ENCODE results near the gene EDC3. TPM values are rescaled to one million over a fixed set of nuclear protein-coding genes. Genes with fewer than 3 reads are reported as not detected.

EDC3 gene
- total RNA-seq, 2 donors from 2014 or later, result 20.6 to 36.8 TPM

GRCh38 chr15:74655424-74655823 lies 40.4 kb downstream of the EDC3 start:
- H3K4me3 ChIP-seq, result no peak overlapping the region
- H3K4me1 ChIP-seq (replicated peaks), result peaks cover 4% of the 10 kb centered on the region

GRCh38 chr15:74653426-74654102 lies 42.3 kb downstream of the EDC3 start:
- Histone ChIP-seq H3K4me3 (no peak overlapping the region), H3K36me3 (no peaks in the 10 kb centered on the region), H3K27ac (no peak overlapping the region), H3K9me3 (no peaks in the 10 kb centered on the region), H3K4me1 (replicated peaks) (peaks cover 4% of the 10 kb centered on the region), H3K27me3 (replicated peaks; ENCODE audit: insufficient read depth) (no peaks in the 10 kb centered on the region)
- DNase-seq (ENCODE audit: low spot score), result no peak
- TF ChIP-seq POLR2A (IDR thresholded peaks at IDR 0.05) (no peak), CTCF (IDR thresholded peaks at IDR 0.05) (no peak), POLR2AphosphoS5 (IDR thresholded peaks at IDR 0.05) (no peak)
- intact Hi-C loops (cut with DNase I), result no loop called here
- WGBS, result 78% methylated on average over 7 of the region's 7 CpGs

More at GRCh38 chr15:74655424-74655823, 40.4 kb downstream of the EDC3 start:
- DNase-seq (ENCODE audit: low spot score), result no peak
- H3K36me3 ChIP-seq, result no peaks in the 10 kb centered on the region
- H3K9me3 ChIP-seq, result no peaks in the 10 kb centered on the region
- WGBS, result 88% methylated on average over 7 of the region's 7 CpGs
- TF ChIP-seq CTCF (IDR thresholded peaks at IDR 0.05) (no peak), POLR2A (IDR thresholded peaks at IDR 0.05) (no peak), POLR2AphosphoS5 (IDR thresholded peaks at IDR 0.05) (no peak)
- intact Hi-C loops (cut with DNase I), result no loop called here
- no peak overlapping the region for H3K27ac ChIP-seq
- H3K27me3 ChIP-seq (replicated peaks; ENCODE audit: insufficient read depth), result no peaks in the 10 kb centered on the region

- Histone ChIP-seq H3K9me3 (no peaks in the 10 kb centered on the region), H3K4me1 (replicated peaks) (peaks cover 4% of the 10 kb centered on the region), H3K36me3 (no peaks in the 10 kb centered on the region), H3K27me3 (replicated peaks; ENCODE audit: insufficient read depth) (no peaks in the 10 kb centered on the region), H3K4me3 (no peak overlapping the region), H3K27ac (no peak overlapping the region)
- intact Hi-C loops (cut with DNase I), result no loop called here
- DNase-seq (ENCODE audit: low spot score), result no peak
- 50% methylated on average over 3 of the region's 3 CpGs for WGBS
- no peak for TF ChIP-seq CTCF (IDR thresholded peaks at IDR 0.05)
- no peak for TF ChIP-seq POLR2A (IDR thresholded peaks at IDR 0.05)
- TF ChIP-seq POLR2AphosphoS5 (IDR thresholded peaks at IDR 0.05), result no peak
Observed at GRCh38 chr15:74651242-74651741, 44.5 kb downstream of the EDC3 start.

GRCh38 chr15:74648051-74648842 lies 47.6 kb downstream of the EDC3 start:
- WGBS, result 85% methylated on average over 5 of the region's 5 CpGs
- DNase-seq (ENCODE audit: low spot score), result no peak
- intact Hi-C loops (cut with DNase I), result no loop called here
- TF ChIP-seq POLR2AphosphoS5 (IDR thresholded peaks at IDR 0.05) (no peak), CTCF (IDR thresholded peaks at IDR 0.05) (no peak), POLR2A (IDR thresholded peaks at IDR 0.05) (no peak)
- no peak overlapping the region for H3K27ac ChIP-seq
- H3K9me3 ChIP-seq, result no peaks in the 10 kb centered on the region
- no peaks in the 10 kb centered on the region for H3K27me3 ChIP-seq (replicated peaks; ENCODE audit: insufficient read depth)
- H3K4me1 ChIP-seq (replicated peaks), result peaks cover 4% of the 10 kb centered on the region
- H3K36me3 ChIP-seq, result no peaks in the 10 kb centered on the region
- no peak overlapping the region for H3K4me3 ChIP-seq

Data from prostate gland (tissue), 2 donors.